Activated CD4-positive, alpha-beta T cell treated with anti-CD3 and anti-CD28 coated beads for 4 hours (primary cell): ENCODE data around the gene TULP3.

Experiments used
- DNase-seq, 2 donors: peaks; one replicate each; pipeline ENCODE4 v3.0.0-alpha.2; 2020

The TULP3 gene

GRCh38 chr12:2974560-2974971, 83.9 kb downstream of the TULP3 start:
- no peak for DNase-seq

GRCh38 chr12:2976581-2976996, 85.9 kb downstream of the TULP3 start:
- DNase-seq: no peak

- DNase-seq: no peak
These were observed 87.1 kb downstream of the TULP3 start for GRCh38 chr12:2977776-2978175.

- DNase-seq: no peak
These were observed 89.1 kb downstream of the TULP3 start for GRCh38 chr12:2979806-2980205.

- no peak for DNase-seq
These were observed 89.9 kb downstream of the TULP3 start for GRCh38 chr12:2980630-2981029.

GRCh38 chr12:2982361-2982760, 91.7 kb downstream of the TULP3 start:
- no peak for DNase-seq

GRCh38 chr12:2984249-2984648, 93.6 kb downstream of the TULP3 start:
- DNase-seq: no peak

GRCh38 chr12:2984698-2985097, 94.0 kb downstream of the TULP3 start:
- no peak for DNase-seq

GRCh38 chr12:2986876-2987275, 96.2 kb downstream of the TULP3 start:
- no peak for DNase-seq

GRCh38 chr12:2988494-2988893, 97.8 kb downstream of the TULP3 start:
- DNase-seq: no peak
